ENCODE measurements around the gene NISCH.

- TF ChIP-seq, protein P1, sequence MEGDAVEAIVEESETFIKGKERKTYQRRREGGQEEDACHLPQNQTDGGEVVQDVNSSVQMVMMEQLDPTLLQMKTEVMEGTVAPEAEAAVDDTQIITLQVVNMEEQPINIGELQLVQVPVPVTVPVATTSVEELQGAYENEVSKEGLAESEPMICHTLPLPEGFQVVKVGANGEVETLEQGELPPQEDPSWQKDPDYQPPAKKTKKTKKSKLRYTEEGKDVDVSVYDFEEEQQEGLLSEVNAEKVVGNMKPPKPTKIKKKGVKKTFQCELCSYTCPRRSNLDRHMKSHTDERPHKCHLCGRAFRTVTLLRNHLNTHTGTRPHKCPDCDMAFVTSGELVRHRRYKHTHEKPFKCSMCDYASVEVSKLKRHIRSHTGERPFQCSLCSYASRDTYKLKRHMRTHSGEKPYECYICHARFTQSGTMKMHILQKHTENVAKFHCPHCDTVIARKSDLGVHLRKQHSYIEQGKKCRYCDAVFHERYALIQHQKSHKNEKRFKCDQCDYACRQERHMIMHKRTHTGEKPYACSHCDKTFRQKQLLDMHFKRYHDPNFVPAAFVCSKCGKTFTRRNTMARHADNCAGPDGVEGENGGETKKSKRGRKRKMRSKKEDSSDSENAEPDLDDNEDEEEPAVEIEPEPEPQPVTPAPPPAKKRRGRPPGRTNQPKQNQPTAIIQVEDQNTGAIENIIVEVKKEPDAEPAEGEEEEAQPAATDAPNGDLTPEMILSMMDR (IDR thresholded peaks at IDR 0.05) = no peak
- no peak for TF ChIP-seq POLR2A (IDR thresholded peaks at IDR 0.05)
These were observed 18.8 kb upstream of the NISCH start for GRCh38 chr3:52436500-52437149.

Measured in right lobe of liver (tissue), 4 donors.